ENCODE results near the gene NDE1.
"Not testable (repeated sequence)": the region's sequence is repeated elsewhere in the genome, so short reads cannot be mapped to it uniquely, and the experiment has no call there.

The NDE1 gene

GRCh38 chr16:15621456-15621855 is 28.6 kb upstream of the NDE1 start:
- DNase-seq, result no peak

DNA sequence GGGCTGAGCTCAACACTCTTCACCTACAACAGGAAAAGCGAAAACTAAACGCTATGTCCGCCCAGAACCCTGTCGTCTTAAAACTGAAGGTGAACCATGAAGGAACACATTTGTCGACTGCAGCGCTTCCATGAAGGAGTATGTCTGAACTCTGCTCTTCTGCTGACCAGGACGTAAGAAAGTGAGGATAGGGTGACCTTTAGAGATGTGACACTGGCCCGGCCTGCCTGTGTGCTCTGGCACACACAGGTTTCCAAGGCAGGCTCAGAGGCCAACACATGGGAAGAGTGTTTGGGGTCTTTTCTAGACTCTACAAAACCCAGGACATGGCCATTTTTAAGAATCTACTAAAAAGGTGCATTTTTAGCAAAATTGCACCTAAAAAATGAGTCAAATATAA is 28.2 kb upstream of the NDE1 start:
- DNase-seq, result no peak

DNA sequence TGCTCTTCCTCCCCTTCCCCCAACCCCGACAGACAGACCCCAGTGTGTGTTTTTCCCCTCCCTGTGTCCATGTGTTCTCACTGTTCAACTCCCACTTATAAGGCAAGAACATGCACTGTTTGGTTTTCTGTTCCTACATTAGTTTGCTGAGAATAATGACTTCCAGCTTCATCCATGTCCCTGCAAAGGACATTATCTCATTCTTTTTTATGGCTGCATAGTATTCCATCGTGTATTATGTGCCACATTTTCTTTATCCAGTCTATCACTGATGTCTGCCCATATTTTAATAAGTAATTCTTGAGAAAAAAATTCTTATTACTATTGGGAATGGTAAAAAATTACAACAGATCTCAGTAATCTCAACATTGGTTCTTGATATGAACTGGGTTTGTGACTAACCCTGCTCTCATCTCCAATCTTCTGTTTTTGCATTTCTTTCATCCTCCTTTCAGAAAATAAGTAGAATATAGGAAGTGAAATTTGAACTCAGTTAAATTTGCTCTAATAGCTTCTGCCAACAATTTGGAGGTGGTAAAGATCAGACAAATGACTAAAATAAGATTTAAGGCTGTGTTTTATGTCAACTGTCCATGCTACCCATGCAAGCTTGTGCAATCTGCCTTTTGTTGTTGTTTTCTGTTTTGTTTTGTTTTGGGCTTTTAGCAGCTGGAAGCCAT is 18.2 kb upstream of the NDE1 start:
- DNase-seq, result no peak

DNA sequence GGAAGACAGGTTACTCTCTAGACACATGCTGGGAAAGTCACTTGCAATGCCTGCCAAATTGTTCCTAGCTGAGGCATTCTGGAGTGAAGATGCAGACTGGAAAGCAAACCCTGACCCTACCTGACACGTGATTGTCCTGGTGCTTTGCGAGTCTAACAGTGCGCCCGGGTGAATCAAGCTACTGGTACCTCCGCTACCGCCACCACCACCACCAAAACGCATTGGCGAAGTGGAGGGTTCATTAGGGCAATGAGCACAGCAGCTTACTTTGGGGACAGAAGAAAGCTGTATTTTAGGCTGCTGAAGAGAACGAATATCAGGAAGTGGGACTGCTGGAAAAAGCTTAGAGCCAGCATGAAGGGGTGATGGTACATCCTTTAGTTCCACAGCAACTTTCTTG is 14.1 kb upstream of the NDE1 start:
- no peak for DNase-seq

DNA sequence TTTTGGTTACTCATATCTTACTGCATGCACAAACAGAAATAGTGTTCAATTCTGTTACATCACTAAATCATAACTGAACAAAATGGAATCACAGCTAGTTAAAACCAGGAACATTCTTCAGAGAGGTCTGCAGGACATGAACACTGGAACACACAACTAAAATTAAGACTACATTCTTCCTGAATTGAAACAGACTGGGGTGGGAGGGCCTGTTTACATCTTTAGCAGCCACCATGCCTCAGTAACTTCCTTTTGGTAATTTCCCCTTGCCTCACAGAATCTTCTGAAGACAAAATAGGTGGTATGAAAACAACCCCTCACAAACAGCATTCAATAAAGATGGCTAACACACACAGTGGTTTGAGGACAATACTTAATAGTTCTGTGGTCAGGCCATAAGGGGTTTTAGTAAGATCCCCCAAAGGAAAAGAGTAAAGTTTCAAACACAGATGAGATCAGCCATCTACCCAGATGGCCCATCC is 13.6 kb upstream of the NDE1 start:
- DNase-seq, result no peak

DNA sequence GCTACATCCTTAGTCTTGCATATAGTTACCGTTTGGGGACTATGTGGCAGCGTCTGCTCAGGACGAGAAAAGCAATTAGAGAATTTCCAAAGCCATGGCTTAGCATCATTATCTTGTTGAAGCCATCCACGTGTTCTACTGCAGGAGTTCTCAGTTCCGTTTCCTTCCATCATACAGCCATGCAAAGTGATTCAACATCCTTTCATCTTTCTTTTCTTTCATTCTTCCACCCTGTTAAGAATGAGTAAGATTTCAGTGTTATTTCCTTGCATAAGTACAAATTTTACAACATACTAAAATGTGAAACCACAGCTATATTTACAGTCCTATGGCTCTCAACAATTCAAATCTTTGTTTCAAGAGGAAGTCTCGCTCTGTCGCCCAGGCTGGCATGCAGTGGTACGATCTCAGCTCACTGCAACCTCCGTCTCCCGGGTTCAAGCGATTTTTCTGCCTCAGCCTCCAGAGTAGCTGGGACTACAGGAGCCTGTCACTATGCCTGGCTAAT is 10.9 kb upstream of the NDE1 start:
- DNase-seq, result no peak

GRCh38 chr16:15640966-15641365 is 9.1 kb upstream of the NDE1 start:
- DNase-seq, result no peak

DNA sequence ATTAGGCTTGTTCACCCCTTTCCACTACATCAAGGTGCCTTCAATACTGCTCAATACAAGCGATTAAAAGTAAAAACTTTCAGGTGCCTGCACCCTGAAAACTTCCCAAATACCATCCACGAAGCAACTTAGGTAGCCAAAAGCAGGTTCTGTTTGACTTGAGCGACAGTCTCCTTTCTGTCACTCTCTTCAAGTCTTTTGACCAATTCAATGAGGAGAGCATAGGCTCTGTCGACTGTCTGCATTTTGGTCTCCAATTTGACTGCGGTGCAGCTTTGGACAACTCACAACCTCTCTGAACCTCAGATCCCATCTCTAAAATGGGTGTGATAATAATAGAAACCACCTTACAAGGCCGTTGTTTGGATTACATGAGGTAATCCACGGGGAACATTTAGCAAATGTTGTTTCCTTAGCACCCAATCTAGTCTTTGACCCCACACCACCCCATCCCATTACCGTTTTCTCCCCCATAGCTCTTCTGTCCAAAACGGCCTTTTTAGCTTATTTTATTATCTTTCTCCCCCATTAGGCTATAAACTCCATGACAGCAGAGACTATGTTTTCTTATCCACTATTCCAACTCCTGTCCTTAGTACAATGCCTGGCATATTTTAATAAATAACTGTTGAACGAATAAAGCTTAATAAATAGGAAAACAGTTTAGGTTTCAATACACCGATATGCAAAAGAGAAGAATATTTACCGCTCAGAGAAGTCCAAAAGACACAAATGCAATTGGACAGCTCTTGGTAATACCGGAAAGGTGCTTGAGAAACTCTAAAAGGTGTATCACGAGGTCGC is 8.1 kb upstream of the NDE1 start:
- DNase-seq, result no peak

DNA sequence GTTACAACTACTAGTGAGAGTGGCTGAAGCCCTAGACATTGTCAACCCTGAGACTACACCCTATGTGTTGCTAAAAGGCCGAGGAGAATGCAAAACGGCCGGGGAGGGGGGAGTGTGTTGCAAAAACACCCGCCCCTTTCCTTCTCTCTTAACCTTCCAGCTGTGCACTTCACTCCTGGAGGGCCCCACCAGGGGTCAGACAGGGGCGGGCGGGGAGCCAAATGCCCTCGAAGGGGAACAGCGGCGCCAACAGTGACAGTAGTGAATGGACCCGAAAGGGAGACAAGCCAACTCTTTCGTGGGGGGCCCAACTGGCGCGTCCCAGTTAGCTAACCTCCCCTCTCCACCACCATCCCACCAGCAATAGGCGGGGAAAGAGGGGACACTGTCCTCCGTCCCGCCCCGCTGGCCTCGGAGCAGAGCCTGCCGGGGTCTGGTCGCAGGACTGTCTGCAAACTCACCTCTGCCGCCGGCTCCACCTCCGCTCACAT is 7.4 kb upstream of the NDE1 start:
- DNase-seq, result no peak

GRCh38 chr16:15643048-15643945 is 6.7 kb upstream of the NDE1 start, which contains the start of gene MARF1:
Gene MARF1, minus strand, starts transcription at chr16:15643154. Its CDS starts 3,921 bp downstream, at chr16:15639233.
- DNase-seq, result peak; percentile 95

- DNase-seq, result no peak
Observed at GRCh38 chr16:15643946-15644250, 6.1 kb upstream of the NDE1 start.

GRCh38 chr16:15644267-15644961 is 5.6 kb upstream of the NDE1 start:
- peak; percentile 67 for DNase-seq

DNA sequence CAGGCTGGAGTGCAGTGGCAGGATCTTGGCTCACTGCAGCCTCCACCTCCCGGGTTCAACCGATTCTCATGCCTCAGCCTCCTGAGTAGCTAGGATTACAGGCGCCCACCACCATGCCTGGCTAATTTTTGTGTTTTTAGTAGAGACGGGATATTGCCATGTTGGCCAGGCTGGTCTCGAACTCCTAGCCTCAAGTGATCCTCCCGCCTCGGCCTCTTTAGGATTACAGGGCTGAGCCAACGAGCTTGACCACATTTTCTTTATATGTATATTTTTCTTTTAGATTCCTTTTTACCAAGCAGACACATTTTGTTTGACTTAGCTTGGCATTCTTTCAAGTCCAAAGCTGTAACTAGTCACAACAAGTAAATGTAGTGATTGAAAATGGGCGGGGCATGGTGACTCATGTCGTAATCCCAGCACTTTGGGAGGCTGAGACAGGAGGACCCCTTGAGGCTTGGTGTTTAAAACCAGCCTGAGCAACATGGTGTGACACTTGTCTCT is 5.0 kb upstream of the NDE1 start:
- DNase-seq, result not testable (repeated sequence)

GRCh38 chr16:15646557-15647293 is 3.3 kb upstream of the NDE1 start:
- not testable (repeated sequence) for DNase-seq

DNA sequence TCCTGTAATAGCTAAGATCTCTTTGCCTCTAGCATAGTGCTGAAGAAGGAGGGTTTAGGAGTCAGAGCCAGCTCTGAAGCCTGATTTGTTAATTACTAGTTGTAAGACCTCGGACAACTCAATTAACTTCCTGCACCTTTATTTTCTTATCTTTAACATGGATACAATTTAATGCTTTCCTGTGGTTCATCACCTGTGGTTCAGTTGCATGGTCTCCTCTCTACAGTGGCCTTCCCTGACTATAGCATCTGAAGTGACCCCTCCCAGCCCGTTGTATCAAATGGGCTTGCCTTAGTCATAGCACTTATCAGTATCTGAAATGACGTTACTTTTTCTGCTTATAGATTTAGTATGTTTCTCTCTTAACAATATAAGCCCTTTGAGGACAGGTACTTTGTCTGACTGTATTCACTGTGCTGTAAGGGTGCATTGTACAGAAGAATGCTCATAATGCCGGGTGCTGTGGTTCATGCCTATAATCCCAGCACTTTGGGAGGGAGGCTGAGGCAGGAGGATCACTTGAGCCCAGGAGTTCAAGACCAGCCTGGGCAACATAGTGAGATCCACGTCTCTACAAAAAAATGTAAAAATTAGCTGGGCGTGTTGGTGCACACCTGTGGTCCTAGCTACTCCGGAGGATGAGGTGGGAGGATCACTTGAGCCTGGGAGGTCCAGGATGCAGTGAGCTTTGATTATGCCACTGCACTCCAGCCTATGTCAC is 2.6 kb upstream of the NDE1 start:
- DNase-seq, result no peak

DNA sequence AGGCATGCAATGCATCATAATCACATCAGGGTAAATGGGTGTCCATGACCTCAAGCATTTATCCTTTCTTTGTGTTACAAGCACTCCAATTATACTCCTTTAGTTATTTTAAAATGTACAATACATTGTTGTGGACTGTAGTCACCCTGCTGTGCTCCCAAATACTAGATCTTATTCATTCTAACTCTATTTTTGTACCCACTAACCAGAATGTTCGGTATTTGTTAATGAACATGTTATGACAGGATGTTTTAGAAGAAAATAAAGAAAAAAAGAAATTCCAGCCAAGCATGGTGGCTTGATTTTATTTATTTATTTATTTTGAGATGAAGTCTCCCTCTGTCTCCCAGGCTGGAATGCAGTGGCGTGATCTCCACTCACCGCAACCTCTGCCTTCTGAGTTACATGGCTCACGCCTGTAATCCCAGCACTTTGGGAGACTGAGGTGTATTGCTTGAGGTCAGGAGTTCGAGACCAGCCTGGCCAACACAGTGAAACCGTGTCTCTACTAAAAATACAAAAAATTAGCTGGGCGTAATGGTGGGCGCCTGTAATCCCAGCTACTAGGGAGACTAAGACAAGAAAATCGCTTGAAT is 1.8 kb upstream of the NDE1 start:
- DNase-seq, result peak; percentile 53

DNA sequence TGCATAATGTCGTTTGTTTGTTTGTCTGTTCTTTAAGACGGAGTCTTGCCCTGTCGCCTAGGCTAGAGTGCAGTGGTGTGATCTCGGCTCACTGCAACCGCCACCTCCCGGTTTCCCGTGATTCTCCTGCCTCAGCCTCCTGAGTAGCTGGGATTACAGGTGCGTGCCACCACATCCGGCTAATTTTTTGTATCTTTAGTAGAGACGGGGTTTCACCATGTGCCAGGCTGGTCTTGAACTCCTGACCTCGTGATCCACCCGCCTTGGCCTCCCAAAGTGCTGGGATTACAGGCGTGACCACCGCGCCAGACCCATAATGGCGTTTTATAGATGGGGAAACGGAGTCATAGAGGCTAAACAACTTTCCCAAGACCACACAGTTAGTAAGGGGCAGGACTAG is 734 bp upstream of the NDE1 start:
- not testable (repeated sequence) for DNase-seq

- DNase-seq, result no peak
Observed at GRCh38 chr16:15649727-15650018, 372 bp upstream of the NDE1 start.

DNA sequence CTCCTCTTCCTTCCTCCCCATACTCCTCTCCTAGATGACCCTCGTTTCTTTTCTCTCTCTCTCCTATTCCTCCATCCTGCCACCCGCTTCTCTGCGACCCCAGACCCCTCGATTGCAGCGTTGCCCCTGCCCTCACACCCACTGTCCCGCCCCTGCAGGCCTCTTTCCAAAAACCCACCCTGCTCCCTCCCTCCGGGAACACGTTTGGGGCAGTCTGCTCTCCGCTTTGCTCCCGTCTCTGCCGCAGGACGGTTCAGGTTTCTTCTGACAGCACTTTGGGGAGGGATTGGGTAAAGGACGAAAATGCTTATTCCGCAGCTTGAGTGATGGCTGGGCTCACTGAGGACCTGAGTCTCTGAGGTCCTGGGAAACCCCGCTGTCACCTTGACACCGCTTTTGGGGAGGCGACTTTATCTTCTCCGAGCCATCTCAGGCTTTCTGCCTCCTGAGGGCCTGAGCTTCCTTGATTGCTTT is 690 bp downstream of the NDE1 start:
- no peak for DNase-seq

DNA sequence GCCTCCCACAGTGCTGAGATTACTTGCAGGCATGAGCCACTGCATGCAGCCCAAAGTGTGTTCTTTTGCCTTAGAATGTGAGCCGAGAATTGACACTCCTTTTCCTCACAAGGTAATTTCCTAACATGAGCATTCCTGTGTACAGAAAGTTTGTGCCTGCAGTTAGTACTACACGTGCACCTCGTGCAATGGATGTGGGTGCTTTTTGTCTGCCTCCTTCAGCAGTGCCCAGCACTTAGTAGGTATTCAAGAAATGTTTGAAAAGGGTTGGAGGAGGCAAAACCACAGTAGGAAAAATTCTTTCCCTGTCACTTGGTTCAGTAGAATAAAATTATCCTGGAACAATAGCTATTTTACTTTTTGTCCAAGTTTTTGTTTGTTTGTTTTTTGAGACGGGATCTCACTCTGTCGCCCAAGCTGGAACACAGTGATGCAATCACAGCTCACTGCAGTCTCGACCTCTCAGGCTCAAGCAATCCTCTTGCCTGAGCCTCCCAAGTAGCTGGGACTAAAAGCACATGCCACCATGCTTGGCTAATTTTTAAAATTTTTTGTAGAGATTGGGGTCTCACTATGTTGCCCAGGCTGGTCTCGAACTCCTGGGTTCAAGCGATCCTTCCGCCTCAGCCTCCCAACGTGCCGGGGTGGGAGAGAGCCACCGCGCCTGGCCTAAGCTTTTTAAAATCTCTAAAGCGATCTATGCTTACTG is 2.4 kb downstream of the NDE1 start:
- DNase-seq, result no peak

Measured in NCI-H2227 treated with DMSO at 0.1 percent for 48 hours (cell line).